ENCODE measurements around the gene UAP1L1. TPM values are rescaled to one million over a fixed set of nuclear protein-coding genes. Genes with fewer than 3 reads are reported as not detected.

The UAP1L1 gene
- total and polyA plus RNA-seq, 4 donors = 0.35 to 2.3 (median 1.7) TPM

DNA sequence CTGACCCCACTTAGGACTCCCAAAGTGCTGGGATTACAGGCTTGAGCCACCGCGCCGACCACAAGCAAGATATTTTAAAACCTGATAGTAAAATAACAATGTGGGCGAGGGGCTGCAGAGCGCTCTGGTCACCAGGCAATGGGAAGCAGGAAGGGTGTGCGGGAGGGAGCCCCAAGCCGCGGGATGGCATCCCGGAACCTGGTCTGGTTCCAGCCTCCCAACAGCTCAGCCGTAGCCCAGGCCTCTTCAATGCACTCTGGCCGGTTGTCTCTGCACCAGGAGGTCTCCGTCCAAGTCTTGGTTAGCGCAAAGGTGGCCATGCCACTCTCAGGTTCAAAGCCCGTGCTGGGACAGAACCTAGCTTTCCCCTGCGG is 694 bp upstream of the UAP1L1 start (continued):
- TF ChIP-seq ZBTB33 (IDR thresholded peaks at IDR 0.05) = no peak
- no peak for TF ChIP-seq HNF4A (conservative IDR thresholded peaks at IDR 0.05)

- peak overlapping the region in 1 of 3 donors; percentile 58 for H3K4me3 ChIP-seq (ENCODE audit: low read depth in 1 of 3, low read length in 3 of 3)
- TF ChIP-seq RXRA (IDR thresholded peaks at IDR 0.05) (no peak), ATF3 (IDR thresholded peaks at IDR 0.05) (no peak), EGR1 (IDR thresholded peaks at IDR 0.05; ENCODE audit: low read depth in 2 of 2) (no peak), MAX (IDR thresholded peaks at IDR 0.05) (no peak), HNF4G (IDR thresholded peaks at IDR 0.05) (no peak), ZBTB33 (IDR thresholded peaks at IDR 0.05) (no peak), FOXA2 (IDR thresholded peaks at IDR 0.05) (no peak), NR2F2 (IDR thresholded peaks at IDR 0.05) (no peak), TAF1 (conservative IDR thresholded peaks at IDR 0.05) (no peak), CTCF (IDR thresholded peaks at IDR 0.05; ENCODE audit: low read depth, low read length, missing input control) (no peak)
- DNase-seq (ENCODE audit: low spot score) = no peak
- WGBS = 10% methylated on average over 76 of the region's 76 CpGs
- no peaks in the 10 kb centered on the region for H3K9me3 ChIP-seq (ENCODE audit: control insufficient read depth in 4 of 4, low read length in 3 of 4)
- no peak overlapping the region for H3K9ac ChIP-seq (ENCODE audit: low read depth in 1 of 2, low read length in 2 of 2)
- peaks cover 0 to 2% (median 0%) of the 10 kb centered on the region in 4 donors for H3K36me3 ChIP-seq (ENCODE audit: control insufficient read depth in 4 of 4, insufficient read depth in 3 of 4, low read depth in 1 of 4, low read length in 3 of 4)
- H3K27me3 ChIP-seq (ENCODE audit: control insufficient read depth in 4 of 4, insufficient read depth in 4 of 4, low read length in 3 of 4) = peaks cover 0 to 6% (median 3%) of the 10 kb centered on the region in 4 donors
- H3K4me1 ChIP-seq (ENCODE audit: control insufficient read depth in 4 of 4, insufficient read depth in 4 of 4, low read length in 3 of 4) = peaks cover 0 to 15% (median 12%) of the 10 kb centered on the region in 4 donors
- H3K27ac ChIP-seq (ENCODE audit: low read depth in 1 of 2, low read length in 2 of 2) = no peak overlapping the region
These were observed 709 bp downstream of the UAP1L1 start for GRCh38 chr9:137077758-137078693.

Data from liver (tissue), 9 donors.